HepG2 (cell line): Measurements from ENCODE around the gene NXPE3. TPM values are rescaled to one million over a fixed set of nuclear protein-coding genes. Genes with fewer than 3 reads are reported as not detected.
A peak's percentile ranks its signal among the peaks of the same experiment; 100 is the strongest.

Experiments used
- ARID3A ChIP-seq: IDR thresholded peaks from 2 replicates; pipeline ENCODE4 v1.6.1; 2012; ENCODE audit warnings: low read depth, low read length, improper control_type of control experiment
- ASH2L ChIP-seq: fragments of 300-600, 200-600 bp; sonication (generic); IDR thresholded peaks from 2 replicates; pipeline ENCODE4 v1.7.0; 2017; ENCODE audit warnings: low read depth, mild to moderate bottlenecking, moderate library complexity, mixed read lengths, low read length; ENCODE audit not compliant: insufficient read length
- DDIT3 ChIP-seq: sonication (generic); formaldehyde crosslinking; IDR thresholded peaks from 2 replicates; pipeline ENCODE4 v1.4.0; 2020; ENCODE audit warnings: mild to moderate bottlenecking, missing genetic modification reagents
- EEA1 ChIP-seq: sonication (generic); formaldehyde crosslinking; IDR thresholded peaks from 2 replicates; pipeline ENCODE4 v1.5.1; 2020; ENCODE audit warnings: mild to moderate bottlenecking, missing genetic modification reagents, borderline replicate concordance
- ELF3 ChIP-seq: IDR thresholded peaks from 2 replicates; pipeline ENCODE4 v1.6.1; 2016; ENCODE audit warnings: missing genetic modification reagents, missing compliant biosample characterization
- GATA4 ChIP-seq: sonication (generic); IDR thresholded peaks from 2 replicates; pipeline ENCODE4 v1.6.1; 2016; ENCODE audit warnings: antibody characterized with exemption, low read depth, borderline replicate concordance
- HNF4A ChIP-seq: sonication (generic); formaldehyde crosslinking; IDR thresholded peaks from 2 replicates; pipeline ENCODE4 v1.4.0; 2020; ENCODE audit warnings: missing genetic modification reagents
- JUNB ChIP-seq: sonication (generic); formaldehyde crosslinking; IDR thresholded peaks from 2 replicates; pipeline ENCODE4 v1.8.0; 2022; ENCODE audit warnings: missing genetic modification reagents, mild to moderate bottlenecking, borderline replicate concordance
- LRRFIP1 ChIP-seq: sonication (generic); formaldehyde crosslinking; conservative IDR thresholded peaks from 2 replicates; pipeline ENCODE4 v1.4.0; 2020; ENCODE audit warnings: missing genetic modification reagents
- MXD4 ChIP-seq: IDR thresholded peaks from 2 replicates; pipeline ENCODE4 v1.6.1; 2016; ENCODE audit warnings: mild to moderate bottlenecking, missing biosample characterization, missing genetic modification reagents
- NR2F1 ChIP-seq, 2 experiments: fragments of 450-650 bp in 1 of 2; formaldehyde crosslinking in 1 of 2; IDR thresholded peaks; 2 replicates each; pipeline versions ENCODE4 v1.5.0 to v1.6.1; 2016 to 2020; ENCODE audit warnings: mild to moderate bottlenecking in 1 of 2, missing compliant biosample characterization in 1 of 2, missing genetic modification reagents in 1 of 2, moderate library complexity in 1 of 2
- RELA ChIP-seq: sonication (generic); formaldehyde crosslinking; IDR thresholded peaks from 2 replicates; pipeline ENCODE4 v1.4.0; 2020; ENCODE audit warnings: missing genetic modification reagents
- SIN3A ChIP-seq: IDR thresholded peaks from 2 replicates; pipeline ENCODE4 v1.6.1; 2011; ENCODE audit warnings: low read depth, mild to moderate bottlenecking, control low read depth, low read length, borderline replicate concordance
- SOX13 ChIP-seq, 3 experiments: fragments of 450-650 bp in 1 of 3; sonication (generic) in 1 of 3; formaldehyde crosslinking in 1 of 3; IDR thresholded peaks in 2 of 3; conservative IDR thresholded peaks in 1 of 3; 2 replicates each; pipeline versions ENCODE4 v1.5.0 to v1.6.1; 2016 to 2020; ENCODE audit warnings: antibody characterized with exemption in 1 of 3, mild to moderate bottlenecking in 1 of 3, missing compliant biosample characterization in 1 of 3, missing genetic modification reagents in 1 of 3, moderate library complexity in 1 of 3
- XBP1 ChIP-seq: sonication (generic); formaldehyde crosslinking; IDR thresholded peaks from 2 replicates; pipeline ENCODE4 v1.5.0; 2020; ENCODE audit warnings: missing genetic modification reagents
- YEATS2 ChIP-seq: sonication (generic); formaldehyde crosslinking; IDR thresholded peaks from 2 replicates; pipeline ENCODE4 v1.4.0; 2020; ENCODE audit warnings: missing genetic modification reagents, borderline replicate concordance
- ZBTB3 ChIP-seq: sonication (generic); formaldehyde crosslinking; IDR thresholded peaks from 2 replicates; pipeline ENCODE4 v1.4.0; 2020; ENCODE audit warnings: low read depth, mild to moderate bottlenecking, moderate library complexity, missing genetic modification reagents, borderline replicate concordance
- ZFP1 ChIP-seq: IDR thresholded peaks from 2 replicates; pipeline ENCODE4 v1.6.1; 2016
- ZNF17 ChIP-seq: sonication (generic); formaldehyde crosslinking; IDR thresholded peaks from 2 replicates; pipeline ENCODE4 v1.5.0; 2020; ENCODE audit warnings: mild to moderate bottlenecking, missing genetic modification reagents
- ZNF24 ChIP-seq: fragments of 450-650 bp; IDR thresholded peaks from 2 replicates; pipeline ENCODE4 v1.6.1; 2017; ENCODE audit warnings: antibody characterized with exemption, mild to moderate bottlenecking
- ZNF878 ChIP-seq: sonication (generic); formaldehyde crosslinking; IDR thresholded peaks from 2 replicates; pipeline ENCODE4 v1.8.1; 2023; ENCODE audit warnings: mild to moderate bottlenecking, missing genetic modification reagents, moderate library complexity
- polyA plus RNA-seq, 8 experiments: library from polyadenylated mRNA; depleted of rRNA in 3 of 8; stranded (reverse) in 7 of 8; unstranded in 1 of 8; fragments of >200 nt; fragmentation: Illumina TruSeq in 4 of 8; extraction: Trizol in 4 of 8; gene quantifications; 2 replicates each; pipeline versions ENCODE4 v1.2.1 to v1.2.3, GENCODE V29; 2011 to 2016; ENCODE audit warnings: low read depth in 4 of 8, missing spikeins in 1 of 8, mixed read lengths in 1 of 8; ENCODE audit not compliant: insufficient read depth in 1 of 8
- total RNA-seq, 5 experiments: library from RNA; depleted of rRNA; stranded (reverse); fragments of >200 nt; fragmentation: Illumina TruSeq; extraction: Trizol; gene quantifications; 2 replicates each; pipeline ENCODE4 v1.2.3, GENCODE V29; 2016; ENCODE audit warnings: low read depth in 1 of 5
- TF ChIP-seq, protein P1 (sequence below): IDR thresholded peaks from 2 replicates; pipeline ENCODE4 v1.6.1; 2016; ENCODE audit warnings: low read depth
- TF ChIP-seq, protein P2 (sequence below): fragments of 450-650 bp; IDR thresholded peaks from 2 replicates; pipeline ENCODE4 v1.6.1; 2016

NXPE3 gene
- total and polyA plus RNA-seq, 2 of the 13 experiments (the other 11 are each of a cell fraction or from before 2014, with no cell fraction given): 3.5 to 4.7 TPM

GRCh38 chr3:101848326-101848725 lies 69.3 kb downstream of the NXPE3 start (continued):
- no peak for TF ChIP-seq DDIT3 (CRISPR knock-in tag)
- no peak for TF ChIP-seq JUNB (CRISPR knock-in tag)
- TF ChIP-seq ZNF878 (CRISPR knock-in tag): no peak
- no peak for TF ChIP-seq EEA1 (CRISPR knock-in tag)
- peak; percentile 86 for TF ChIP-seq ARID3A
- TF ChIP-seq, protein P1, sequence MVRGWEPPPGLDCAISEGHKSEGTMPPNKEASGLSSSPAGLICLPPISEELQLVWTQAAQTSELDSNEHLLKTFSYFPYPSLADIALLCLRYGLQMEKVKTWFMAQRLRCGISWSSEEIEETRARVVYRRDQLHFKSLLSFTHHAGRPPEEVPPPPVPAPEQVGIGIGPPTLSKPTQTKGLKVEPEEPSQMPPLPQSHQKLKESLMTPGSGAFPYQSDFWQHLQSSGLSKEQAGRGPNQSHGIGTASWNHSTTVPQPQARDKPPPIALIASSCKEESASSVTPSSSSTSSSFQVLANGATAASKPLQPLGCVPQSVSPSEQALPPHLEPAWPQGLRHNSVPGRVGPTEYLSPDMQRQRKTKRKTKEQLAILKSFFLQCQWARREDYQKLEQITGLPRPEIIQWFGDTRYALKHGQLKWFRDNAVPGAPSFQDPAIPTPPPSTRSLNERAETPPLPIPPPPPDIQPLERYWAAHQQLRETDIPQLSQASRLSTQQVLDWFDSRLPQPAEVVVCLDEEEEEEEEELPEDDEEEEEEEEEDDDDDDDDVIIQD (CRISPR knock-in tag): no peak
- TF ChIP-seq SIN3A: no peak
- no peak for TF ChIP-seq XBP1
- TF ChIP-seq RELA (CRISPR knock-in tag): no peak
- TF ChIP-seq ZBTB3 (CRISPR knock-in tag): no peak
- TF ChIP-seq HNF4A: peak; percentile 87
- no peak for TF ChIP-seq YEATS2 (CRISPR knock-in tag)
- TF ChIP-seq ELF3: peak; percentile 42; the same call in 1 of the 2 replicates
- peak; percentile 50; the same call in 1 of the 2 replicates for TF ChIP-seq GATA4
- no peak for TF ChIP-seq ZNF24
- TF ChIP-seq SOX13 (IDR thresholded peaks at IDR 0.05): no peak
- TF ChIP-seq SOX13 (CRISPR knock-in tag; conservative IDR thresholded peaks at IDR 0.05 in 1 of 2, IDR thresholded peaks at IDR 0.05 in 1 of 2): peak in 1 of 2 experiments; percentile 62; a peak in 1 of 4 replicates
- no peak for TF ChIP-seq LRRFIP1
- no peak for TF ChIP-seq ZNF17 (CRISPR knock-in tag)
- TF ChIP-seq MXD4 (CRISPR knock-in tag): no peak
- TF ChIP-seq ASH2L: peak; percentile 76
- TF ChIP-seq ZFP1 (CRISPR knock-in tag): no peak
- TF ChIP-seq NR2F1 (CRISPR knock-in tag; IDR thresholded peaks at IDR 0.05): peak; percentile 19 to 38; a peak in 2 of 4 replicates
- TF ChIP-seq, protein P2, sequence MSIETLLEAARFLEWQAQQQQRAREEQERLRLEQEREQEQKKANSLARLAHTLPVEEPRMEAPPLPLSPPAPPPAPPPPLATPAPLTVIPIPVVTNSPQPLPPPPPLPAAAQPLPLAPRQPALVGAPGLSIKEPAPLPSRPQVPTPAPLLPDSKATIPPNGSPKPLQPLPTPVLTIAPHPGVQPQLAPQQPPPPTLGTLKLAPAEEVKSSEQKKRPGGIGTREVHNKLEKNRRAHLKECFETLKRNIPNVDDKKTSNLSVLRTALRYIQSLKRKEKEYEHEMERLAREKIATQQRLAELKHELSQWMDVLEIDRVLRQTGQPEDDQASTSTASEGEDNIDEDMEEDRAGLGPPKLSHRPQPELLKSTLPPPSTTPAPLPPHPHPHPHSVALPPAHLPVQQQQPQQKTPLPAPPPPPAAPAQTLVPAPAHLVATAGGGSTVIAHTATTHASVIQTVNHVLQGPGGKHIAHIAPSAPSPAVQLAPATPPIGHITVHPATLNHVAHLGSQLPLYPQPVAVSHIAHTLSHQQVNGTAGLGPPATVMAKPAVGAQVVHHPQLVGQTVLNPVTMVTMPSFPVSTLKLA: 0 out of 2 replicates have a peak, but pooled peaks have one; percentile 26
